ENCODE results near the gene ZNF414. TPM values are rescaled to one million over a fixed set of nuclear protein-coding genes. Genes with fewer than 3 reads are reported as not detected.

ZNF414 gene
- total RNA-seq, 1 donor from 2014 or later = 23.6 TPM

GRCh38 chr19:8483165-8483564 is 30.8 kb downstream of the ZNF414 start:
- no peak for DNase-seq (ENCODE audit: low spot score)
- intact Hi-C loops (cut with micrococcal nuclease) = no loop called here
- Mint-ChIP-seq H3K4me1 (ENCODE audit: low read depth) (peaks cover 33% of the 10 kb centered on the region), H3K9me3 (no peaks in the 10 kb centered on the region), H3K27ac (no peak overlapping the region), H3K27me3 (ENCODE audit: low read depth) (no peaks in the 10 kb centered on the region), H3K36me3 (ENCODE audit: low read depth) (peaks cover 83% of the 10 kb centered on the region), H3K4me3 (ENCODE audit: low read depth) (no peak overlapping the region)

GRCh38 chr19:8482696-8483095 is 31.3 kb downstream of the ZNF414 start:
- H3K4me1 Mint-ChIP-seq (ENCODE audit: low read depth) = peaks cover 33% of the 10 kb centered on the region
- H3K27me3 Mint-ChIP-seq (ENCODE audit: low read depth) = no peaks in the 10 kb centered on the region
- no peak overlapping the region for H3K27ac Mint-ChIP-seq
- no peak for DNase-seq (ENCODE audit: low spot score)
- no peak overlapping the region for H3K4me3 Mint-ChIP-seq (ENCODE audit: low read depth)
- intact Hi-C loops (cut with micrococcal nuclease) = no loop called here
- H3K36me3 Mint-ChIP-seq (ENCODE audit: low read depth) = peaks cover 83% of the 10 kb centered on the region
- no peaks in the 10 kb centered on the region for H3K9me3 Mint-ChIP-seq

GRCh38 chr19:8481616-8482015 is 32.4 kb downstream of the ZNF414 start:
- peaks cover 25% of the 10 kb centered on the region for H3K4me1 Mint-ChIP-seq (ENCODE audit: low read depth)
- H3K36me3 Mint-ChIP-seq (ENCODE audit: low read depth) = peaks cover 81% of the 10 kb centered on the region
- H3K27me3 Mint-ChIP-seq (ENCODE audit: low read depth) = no peaks in the 10 kb centered on the region
- no peak for DNase-seq (ENCODE audit: low spot score)
- H3K27ac Mint-ChIP-seq = peak overlapping the region; percentile 76
- no peaks in the 10 kb centered on the region for H3K9me3 Mint-ChIP-seq
- intact Hi-C loops (cut with micrococcal nuclease) = no loop called here
- no peak overlapping the region for H3K4me3 Mint-ChIP-seq (ENCODE audit: low read depth)

DNA sequence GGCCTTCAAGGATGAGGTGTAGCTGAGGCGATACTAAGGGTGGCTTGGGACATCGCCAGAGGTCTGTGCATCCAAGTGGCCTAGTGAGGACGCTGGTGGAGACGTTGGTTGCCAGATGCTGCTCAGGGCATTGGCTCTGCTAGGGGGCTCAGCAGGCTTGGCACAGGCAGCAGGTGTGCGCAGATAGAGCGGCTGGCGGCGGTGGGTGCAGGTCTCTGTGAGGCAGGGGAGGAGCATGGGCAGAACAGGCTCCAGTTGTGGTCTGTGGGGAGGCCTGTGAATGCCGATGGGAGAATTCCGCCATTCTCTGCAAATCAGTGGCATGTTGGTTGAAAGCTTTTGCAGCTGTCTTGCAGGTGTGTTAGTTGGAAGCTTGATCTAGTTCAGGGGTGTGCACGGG is 32.8 kb downstream of the ZNF414 start:
- peaks cover 79% of the 10 kb centered on the region for H3K36me3 Mint-ChIP-seq (ENCODE audit: low read depth)
- no peaks in the 10 kb centered on the region for H3K27me3 Mint-ChIP-seq (ENCODE audit: low read depth)
- H3K27ac Mint-ChIP-seq = peak overlapping the region; percentile 76
- no peaks in the 10 kb centered on the region for H3K9me3 Mint-ChIP-seq
- peaks cover 24% of the 10 kb centered on the region for H3K4me1 Mint-ChIP-seq (ENCODE audit: low read depth)
- intact Hi-C loops (cut with micrococcal nuclease) = no loop called here
- no peak for DNase-seq (ENCODE audit: low spot score)
- H3K4me3 Mint-ChIP-seq (ENCODE audit: low read depth) = no peak overlapping the region

DNA sequence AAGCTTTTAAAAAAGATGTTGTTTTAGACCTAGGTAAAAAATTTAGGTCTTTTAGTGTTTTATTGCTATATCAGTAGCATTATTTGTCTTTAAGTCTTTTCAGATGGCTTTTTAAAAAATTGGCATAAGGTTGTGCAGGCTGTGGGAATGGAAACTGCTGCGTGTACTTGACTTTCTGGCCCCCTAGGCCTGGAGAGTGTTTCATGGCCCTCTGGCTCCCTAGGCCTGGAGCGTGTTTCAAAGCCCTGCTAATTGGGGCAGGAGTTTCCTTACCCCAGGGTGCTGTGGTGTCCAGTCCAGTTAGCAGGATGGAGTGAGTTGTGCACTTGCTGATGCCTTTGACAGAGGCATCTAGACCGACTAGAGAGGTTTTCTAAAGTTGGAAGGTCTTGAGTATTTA is 35.4 kb downstream of the ZNF414 start:
- DNase-seq (ENCODE audit: low spot score) = no peak
- H3K4me1 Mint-ChIP-seq (ENCODE audit: low read depth) = peaks cover 25% of the 10 kb centered on the region
- H3K36me3 Mint-ChIP-seq (ENCODE audit: low read depth) = peaks cover 81% of the 10 kb centered on the region
- no peaks in the 10 kb centered on the region for H3K27me3 Mint-ChIP-seq (ENCODE audit: low read depth)
- no peak overlapping the region for H3K27ac Mint-ChIP-seq
- intact Hi-C loops (cut with micrococcal nuclease) = no loop called here
- H3K4me3 Mint-ChIP-seq (ENCODE audit: low read depth) = no peak overlapping the region
- no peaks in the 10 kb centered on the region for H3K9me3 Mint-ChIP-seq

GRCh38 chr19:8477889-8478288 is 36.1 kb downstream of the ZNF414 start:
- H3K9me3 Mint-ChIP-seq = no peaks in the 10 kb centered on the region
- H3K4me1 Mint-ChIP-seq (ENCODE audit: low read depth) = peaks cover 29% of the 10 kb centered on the region
- DNase-seq (ENCODE audit: low spot score) = no peak
- no peak overlapping the region for H3K4me3 Mint-ChIP-seq (ENCODE audit: low read depth)
- H3K27ac Mint-ChIP-seq = peak overlapping the region; percentile 24
- peaks cover 80% of the 10 kb centered on the region for H3K36me3 Mint-ChIP-seq (ENCODE audit: low read depth)
- intact Hi-C loops (cut with micrococcal nuclease) = no loop called here
- no peaks in the 10 kb centered on the region for H3K27me3 Mint-ChIP-seq (ENCODE audit: low read depth)

DNA sequence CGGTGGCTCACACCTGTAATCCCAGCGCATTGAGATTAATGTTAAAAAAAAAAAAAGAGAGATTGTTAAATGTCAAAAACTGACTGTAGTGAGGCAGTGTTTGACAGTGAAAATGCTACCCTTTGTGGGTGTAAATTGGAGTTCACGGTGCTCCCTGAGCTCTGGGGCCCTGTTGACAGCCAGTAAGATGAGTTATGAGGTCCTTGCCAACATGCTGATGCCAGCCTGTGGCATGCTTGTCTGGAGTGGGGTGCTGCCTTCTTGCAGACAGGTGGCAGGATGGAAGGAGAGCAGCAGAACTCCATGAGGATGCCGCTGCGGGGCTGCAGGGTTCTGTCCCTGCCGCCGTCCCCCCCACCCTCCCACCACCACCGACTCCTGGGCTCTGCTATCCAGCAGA is 37.4 kb downstream of the ZNF414 start:
- no peak overlapping the region for H3K27ac Mint-ChIP-seq
- H3K4me1 Mint-ChIP-seq (ENCODE audit: low read depth) = peaks cover 34% of the 10 kb centered on the region
- H3K36me3 Mint-ChIP-seq (ENCODE audit: low read depth) = peaks cover 81% of the 10 kb centered on the region

DNA sequence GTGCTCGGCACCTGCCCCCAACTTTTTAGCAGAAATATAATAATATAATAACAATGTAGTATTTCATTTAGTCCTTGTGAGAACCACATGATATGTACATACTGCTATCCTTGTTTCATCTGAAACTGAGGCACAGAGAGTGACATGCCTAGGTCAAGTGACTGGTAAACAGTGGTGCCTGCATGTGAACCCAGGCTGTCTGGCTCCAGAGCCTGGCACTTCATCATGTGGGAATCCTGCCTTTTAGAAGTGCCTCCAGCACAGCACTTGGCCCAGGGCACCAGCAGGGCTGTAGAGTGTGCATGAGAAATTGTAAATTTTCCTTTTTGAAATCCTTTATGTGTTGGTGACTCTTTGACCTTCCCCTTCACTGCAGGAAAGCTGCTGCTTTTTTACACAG is 39.0 kb downstream of the ZNF414 start:
- no peaks in the 10 kb centered on the region for H3K9me3 Mint-ChIP-seq
- peaks cover 27% of the 10 kb centered on the region for H3K4me1 Mint-ChIP-seq (ENCODE audit: low read depth)
- no peaks in the 10 kb centered on the region for H3K27me3 Mint-ChIP-seq (ENCODE audit: low read depth)
- no peak for DNase-seq (ENCODE audit: low spot score)
- intact Hi-C loops (cut with micrococcal nuclease) = no loop called here
- H3K4me3 Mint-ChIP-seq (ENCODE audit: low read depth) = no peak overlapping the region
- no peak overlapping the region for H3K27ac Mint-ChIP-seq
- H3K36me3 Mint-ChIP-seq (ENCODE audit: low read depth) = peaks cover 84% of the 10 kb centered on the region

More for the DNA sequence above, 37.4 kb downstream of the ZNF414 start:
- H3K9me3 Mint-ChIP-seq = no peaks in the 10 kb centered on the region
- no peak for DNase-seq (ENCODE audit: low spot score)
- H3K27me3 Mint-ChIP-seq (ENCODE audit: low read depth) = no peaks in the 10 kb centered on the region
- intact Hi-C loops (cut with micrococcal nuclease) = no loop called here
- no peak overlapping the region for H3K4me3 Mint-ChIP-seq (ENCODE audit: low read depth)

DNA sequence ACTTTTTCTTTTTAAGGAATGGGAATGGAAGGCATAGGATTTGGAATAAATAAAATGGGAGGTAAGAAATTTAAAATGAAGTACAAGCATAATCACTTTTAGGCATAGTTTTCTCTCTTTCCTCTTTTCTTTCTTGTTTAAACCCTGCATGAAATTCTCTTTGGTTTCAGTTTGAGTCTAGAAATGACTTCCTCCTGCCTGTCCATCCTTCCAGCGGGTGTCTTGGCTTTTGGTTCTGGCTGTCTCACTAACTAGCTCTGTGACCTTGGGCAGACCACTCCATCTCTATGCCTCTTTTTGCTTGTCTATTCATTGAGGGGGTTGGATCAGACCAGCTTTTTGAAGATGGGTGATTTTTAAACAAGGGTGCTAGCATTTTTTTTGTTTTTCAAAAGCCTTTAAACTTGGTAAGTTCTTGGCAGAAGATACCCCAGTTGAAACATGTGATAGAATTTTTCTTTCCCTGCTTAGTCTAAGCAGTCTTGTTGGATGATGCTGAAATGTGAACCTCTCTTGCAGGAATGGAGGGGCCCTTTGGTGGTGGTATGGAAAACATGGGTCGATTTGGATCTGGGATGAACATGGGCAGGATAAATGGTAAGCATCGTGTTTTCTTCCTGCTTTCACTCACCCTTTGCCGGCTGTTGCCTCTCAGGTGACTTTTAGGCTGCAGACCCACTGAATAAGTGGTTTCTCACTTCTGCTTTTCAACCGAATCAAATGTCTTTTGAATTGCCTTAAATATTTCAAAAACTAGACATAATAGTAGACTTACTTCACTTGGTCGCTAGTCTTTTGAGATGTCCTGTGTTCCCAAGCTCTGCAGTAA is 40.1 kb downstream of the ZNF414 start:
- H3K4me3 Mint-ChIP-seq (ENCODE audit: low read depth) = no peak overlapping the region
- peaks cover 90% of the 10 kb centered on the region for H3K36me3 Mint-ChIP-seq (ENCODE audit: low read depth)
- intact Hi-C loops (cut with micrococcal nuclease) = no loop called here
- peaks cover 27% of the 10 kb centered on the region for H3K4me1 Mint-ChIP-seq (ENCODE audit: low read depth)
- H3K27me3 Mint-ChIP-seq (ENCODE audit: low read depth) = no peaks in the 10 kb centered on the region
- no peak for DNase-seq (ENCODE audit: low spot score)
- H3K9me3 Mint-ChIP-seq = no peaks in the 10 kb centered on the region
- H3K27ac Mint-ChIP-seq = peak overlapping the region; percentile 62

DNA sequence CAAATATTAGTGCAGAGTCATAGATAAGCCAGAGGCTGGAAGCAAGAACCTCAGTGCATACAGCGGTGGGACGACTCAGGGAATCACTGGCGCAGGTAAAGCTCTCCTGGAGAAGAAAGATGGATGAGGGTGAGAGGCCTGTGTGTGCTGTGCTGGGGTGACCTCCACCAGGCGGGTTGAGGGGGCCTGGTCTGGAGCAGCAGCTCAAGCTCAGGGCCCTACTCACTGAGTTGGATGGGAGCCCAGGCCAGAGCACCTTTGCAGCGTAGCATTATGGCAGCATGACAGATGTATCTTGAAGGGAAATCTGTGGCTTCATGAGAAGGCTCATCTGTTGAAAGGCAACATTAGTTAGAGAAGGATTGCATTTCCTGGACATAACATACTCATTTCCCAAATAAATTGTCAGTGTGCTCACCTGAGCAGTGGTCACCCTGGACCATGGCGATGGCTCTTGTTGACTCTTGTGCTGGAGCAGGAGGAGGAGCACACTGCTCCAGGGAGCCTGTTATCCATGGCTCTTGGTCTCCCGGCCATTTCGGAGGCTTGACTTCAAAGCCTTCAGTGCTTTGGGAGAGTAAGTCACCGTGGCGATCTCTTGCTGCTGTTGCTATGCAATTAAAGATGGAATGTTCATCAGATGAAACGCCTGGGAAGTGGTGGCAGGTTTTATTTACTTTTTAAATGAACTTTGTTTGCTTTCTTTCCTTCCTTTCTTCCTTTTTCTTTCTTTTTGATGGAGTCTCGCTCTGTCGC is 44.2 kb downstream of the ZNF414 start:
- H3K4me1 Mint-ChIP-seq (ENCODE audit: low read depth) = peaks cover 18% of the 10 kb centered on the region
- no peak overlapping the region for H3K4me3 Mint-ChIP-seq (ENCODE audit: low read depth)
- peak overlapping the region; percentile 28 for H3K27ac Mint-ChIP-seq
- peaks cover 95% of the 10 kb centered on the region for H3K36me3 Mint-ChIP-seq (ENCODE audit: low read depth)
- intact Hi-C loops (cut with micrococcal nuclease) = no loop called here
- no peaks in the 10 kb centered on the region for H3K9me3 Mint-ChIP-seq
- DNase-seq (ENCODE audit: low spot score) = no peak
- no peaks in the 10 kb centered on the region for H3K27me3 Mint-ChIP-seq (ENCODE audit: low read depth)

- H3K27ac Mint-ChIP-seq = no peak overlapping the region
- H3K9me3 Mint-ChIP-seq = no peaks in the 10 kb centered on the region
- no peaks in the 10 kb centered on the region for H3K27me3 Mint-ChIP-seq (ENCODE audit: low read depth)
- H3K4me1 Mint-ChIP-seq (ENCODE audit: low read depth) = peaks cover 18% of the 10 kb centered on the region
- peaks cover 95% of the 10 kb centered on the region for H3K36me3 Mint-ChIP-seq (ENCODE audit: low read depth)
- no peak overlapping the region for H3K4me3 Mint-ChIP-seq (ENCODE audit: low read depth)
- DNase-seq (ENCODE audit: low spot score) = no peak
- intact Hi-C loops (cut with micrococcal nuclease) = no loop called here
These were observed 45.1 kb downstream of the ZNF414 start for GRCh38 chr19:8468761-8469373.

GRCh38 chr19:8468124-8468523 is 45.8 kb downstream of the ZNF414 start:
- intact Hi-C loops (cut with micrococcal nuclease) = no loop called here
- peaks cover 15% of the 10 kb centered on the region for H3K4me1 Mint-ChIP-seq (ENCODE audit: low read depth)
- H3K27ac Mint-ChIP-seq = no peak overlapping the region
- H3K9me3 Mint-ChIP-seq = no peaks in the 10 kb centered on the region
- H3K27me3 Mint-ChIP-seq (ENCODE audit: low read depth) = no peaks in the 10 kb centered on the region
- no peak for DNase-seq (ENCODE audit: low spot score)
- no peak overlapping the region for H3K4me3 Mint-ChIP-seq (ENCODE audit: low read depth)
- peaks cover 96% of the 10 kb centered on the region for H3K36me3 Mint-ChIP-seq (ENCODE audit: low read depth)

DNA sequence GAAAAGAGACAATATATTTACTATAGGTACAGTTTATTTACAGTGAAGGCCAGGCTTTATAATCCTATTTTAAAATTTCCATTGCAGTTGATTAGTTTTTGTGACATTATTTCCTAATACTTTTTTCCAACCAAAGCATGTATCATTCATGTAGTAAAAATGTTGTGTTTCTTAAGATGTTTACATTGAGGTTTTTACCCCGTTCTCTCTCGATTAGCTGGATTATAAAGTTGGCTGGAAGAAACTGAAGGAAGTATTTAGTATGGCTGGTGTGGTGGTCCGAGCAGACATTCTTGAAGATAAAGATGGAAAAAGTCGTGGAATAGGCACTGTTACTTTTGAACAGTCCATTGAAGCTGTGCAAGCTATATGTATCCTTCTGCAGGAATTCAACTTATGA is 47.9 kb downstream of the ZNF414 start:
- H3K36me3 Mint-ChIP-seq (ENCODE audit: low read depth) = peaks cover 86% of the 10 kb centered on the region
- no peak overlapping the region for H3K4me3 Mint-ChIP-seq (ENCODE audit: low read depth)
- H3K9me3 Mint-ChIP-seq = no peaks in the 10 kb centered on the region
- no peak overlapping the region for H3K27ac Mint-ChIP-seq
- no peaks in the 10 kb centered on the region for H3K27me3 Mint-ChIP-seq (ENCODE audit: low read depth)
- intact Hi-C loops (cut with micrococcal nuclease) = no loop called here
- H3K4me1 Mint-ChIP-seq (ENCODE audit: low read depth) = peaks cover 8% of the 10 kb centered on the region
- DNase-seq (ENCODE audit: low spot score) = no peak

Data from activated T-helper 2 cell treated with anti-CD3 and anti-CD28 coated beads, Interferon-gamma antibody, Interleukin-2, Interleukin-4, amounts not matched to agents 10 μg/mL and 5 μg/mL and 100 μg/mL, durations not matched to agents 14 hours and 24 hours and 36 hours (primary cell).